ENCODE data around the gene MEGF11.
"Not testable (repeated sequence)": the region's sequence is repeated elsewhere in the genome, so short reads cannot be mapped to it uniquely, and the experiment has no call there.

DNA sequence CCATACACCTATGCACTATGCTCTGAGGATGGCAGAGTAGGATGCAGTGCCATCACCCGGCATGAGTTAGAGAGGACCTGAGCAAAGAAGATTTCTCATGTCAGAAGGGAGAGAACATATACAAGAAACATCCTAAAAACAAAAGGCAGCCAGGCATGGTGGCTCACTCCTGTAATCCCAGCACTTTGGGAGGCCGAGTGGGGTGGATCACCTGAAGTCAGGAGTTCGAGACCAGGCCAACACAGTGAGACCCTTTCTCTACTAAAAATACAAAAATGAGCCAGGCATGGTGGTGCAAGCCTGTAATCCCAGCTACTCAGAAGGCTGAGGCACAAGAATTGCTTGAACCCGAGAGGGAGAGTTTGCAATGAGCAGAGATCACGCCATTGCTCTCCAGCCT, 7.7 kb downstream of the MEGF11 start:
- not testable (repeated sequence) for TF ChIP-seq CTCF, POLR2A (IDR thresholded peaks at IDR 0.05)
